ENCODE measurements around the gene CADPS2. TPM values are rescaled to one million over a fixed set of nuclear protein-coding genes. Genes with fewer than 3 reads are reported as not detected.

The CADPS2 gene
- total and polyA plus RNA-seq, 2 of the 4 experiments (the other 2 are of a cell fraction): 0.10 to 0.54 TPM

DNA sequence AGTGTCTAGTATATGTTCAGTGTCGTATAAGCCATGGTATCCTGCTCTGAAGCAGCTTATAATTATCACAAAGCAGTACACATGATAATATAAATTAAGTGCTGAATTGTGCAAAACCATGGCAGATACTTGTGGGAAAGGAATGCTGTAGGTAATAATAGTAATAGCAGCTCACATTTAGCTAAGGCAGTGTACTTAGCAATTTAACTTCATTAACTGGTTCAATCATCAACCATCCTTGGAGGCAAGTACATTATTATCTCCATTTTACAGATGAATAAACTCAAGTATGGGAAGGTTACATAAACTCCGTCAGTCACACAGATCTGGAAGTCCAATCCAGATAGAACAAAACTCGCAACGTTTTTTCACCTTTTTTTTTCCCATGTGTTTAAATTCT lies 161.9 kb downstream of the CADPS2 start:
- no peak overlapping the region for H3K4ac ChIP-seq (ENCODE audit: low read depth, low read length)
- no peak overlapping the region for H2AK9ac ChIP-seq (replicated peaks; ENCODE audit: low read depth, low read length, poor library complexity)
- POLR2A ChIA-PET (ENCODE audit: unreplicated experiment): no interaction called here
- H3K27ac ChIP-seq (ENCODE audit: insufficient read depth, low read length): no peak overlapping the region
- TF ChIP-seq FOS (IDR thresholded peaks at IDR 0.05; ENCODE audit: low read depth, low read length) (no peak), RFX5 (IDR thresholded peaks at IDR 0.05; ENCODE audit: low read depth, low read length) (no peak), NFE2L2 (IDR thresholded peaks at IDR 0.05; ENCODE audit: low read depth, low read length) (no peak), CEBPB (IDR thresholded peaks at IDR 0.05; ENCODE audit: low read depth, low read length) (no peak), MAZ (IDR thresholded peaks at IDR 0.05; ENCODE audit: borderline replicate concordance, low read depth, low read length) (no peak), SMC3 (IDR thresholded peaks at IDR 0.05; ENCODE audit: low read depth, low read length) (no peak), RAD21 (IDR thresholded peaks at IDR 0.05; ENCODE audit: low read length) (no peak), CHD1 (IDR thresholded peaks at IDR 0.05; ENCODE audit: low read depth, low read length) (no peak), MXI1 (IDR thresholded peaks at IDR 0.05; ENCODE audit: borderline replicate concordance, low read depth, low read length) (no peak)
- TF ChIP-seq, protein P1, sequence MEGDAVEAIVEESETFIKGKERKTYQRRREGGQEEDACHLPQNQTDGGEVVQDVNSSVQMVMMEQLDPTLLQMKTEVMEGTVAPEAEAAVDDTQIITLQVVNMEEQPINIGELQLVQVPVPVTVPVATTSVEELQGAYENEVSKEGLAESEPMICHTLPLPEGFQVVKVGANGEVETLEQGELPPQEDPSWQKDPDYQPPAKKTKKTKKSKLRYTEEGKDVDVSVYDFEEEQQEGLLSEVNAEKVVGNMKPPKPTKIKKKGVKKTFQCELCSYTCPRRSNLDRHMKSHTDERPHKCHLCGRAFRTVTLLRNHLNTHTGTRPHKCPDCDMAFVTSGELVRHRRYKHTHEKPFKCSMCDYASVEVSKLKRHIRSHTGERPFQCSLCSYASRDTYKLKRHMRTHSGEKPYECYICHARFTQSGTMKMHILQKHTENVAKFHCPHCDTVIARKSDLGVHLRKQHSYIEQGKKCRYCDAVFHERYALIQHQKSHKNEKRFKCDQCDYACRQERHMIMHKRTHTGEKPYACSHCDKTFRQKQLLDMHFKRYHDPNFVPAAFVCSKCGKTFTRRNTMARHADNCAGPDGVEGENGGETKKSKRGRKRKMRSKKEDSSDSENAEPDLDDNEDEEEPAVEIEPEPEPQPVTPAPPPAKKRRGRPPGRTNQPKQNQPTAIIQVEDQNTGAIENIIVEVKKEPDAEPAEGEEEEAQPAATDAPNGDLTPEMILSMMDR (conservative IDR thresholded peaks at IDR 0.05; ENCODE audit: low read depth, low read length): no peak
- TF ChIP-seq, protein P2, sequence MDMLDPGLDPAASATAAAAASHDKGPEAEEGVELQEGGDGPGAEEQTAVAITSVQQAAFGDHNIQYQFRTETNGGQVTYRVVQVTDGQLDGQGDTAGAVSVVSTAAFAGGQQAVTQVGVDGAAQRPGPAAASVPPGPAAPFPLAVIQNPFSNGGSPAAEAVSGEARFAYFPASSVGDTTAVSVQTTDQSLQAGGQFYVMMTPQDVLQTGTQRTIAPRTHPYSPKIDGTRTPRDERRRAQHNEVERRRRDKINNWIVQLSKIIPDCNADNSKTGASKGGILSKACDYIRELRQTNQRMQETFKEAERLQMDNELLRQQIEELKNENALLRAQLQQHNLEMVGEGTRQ (IDR thresholded peaks at IDR 0.05; ENCODE audit: low read depth, low read length): no peak
- H3K9ac ChIP-seq (ENCODE audit: low read depth, low read length): no peak overlapping the region
- no peak overlapping the region for H2BK15ac ChIP-seq (ENCODE audit: low read depth, low read length)
- DNase-seq (no peak), ATAC-seq (ENCODE audit: low read depth) (no peak)
- no TSS peak for BruUV-seq (replicated peaks)
- no peaks in the 10 kb centered on the region for H4K20me1 ChIP-seq (ENCODE audit: insufficient read depth, low read length)
- H2BK20ac ChIP-seq (ENCODE audit: low read depth, low read length): no peak overlapping the region
- no peaks in the 10 kb centered on the region for H3K27me3 ChIP-seq (ENCODE audit: control insufficient read depth, insufficient read depth, low read length)
- no peaks in the 10 kb centered on the region for H3K9me1 ChIP-seq (ENCODE audit: insufficient read depth, low read length)
- H3K4me3 ChIP-seq (ENCODE audit: insufficient read depth, low read depth, low read length): no peak overlapping the region
- H3K9me3 ChIP-seq (ENCODE audit: control insufficient read depth, insufficient read depth, low read length): no peaks in the 10 kb centered on the region; the same call in 1 of the 2 replicates
- H4K8ac ChIP-seq (ENCODE audit: low read depth in 2 of 2, low read length in 2 of 2): no peak overlapping the region
- H3K18ac ChIP-seq (ENCODE audit: low read depth, low read length): no peak overlapping the region
- H3K4me2 ChIP-seq (ENCODE audit: low read depth, low read length): no peak overlapping the region
- no peak overlapping the region for H3K23ac ChIP-seq (ENCODE audit: low read depth, low read length)
- H2BK120ac ChIP-seq (ENCODE audit: low read depth, low read length): no peak overlapping the region
- no peak overlapping the region for H2AK5ac ChIP-seq (ENCODE audit: low read depth, low read length)
- H3K14ac ChIP-seq (replicated peaks; ENCODE audit: low read depth, low read length): no peak overlapping the region
- in situ Hi-C loops (cut with MboI; ENCODE audit: low sequenced_read_pairs) (no loop called here), dilution Hi-C loops (cut with HindIII; ENCODE audit: low sequenced_read_pairs, unreplicated experiment) (no loop called here), intact Hi-C loops (cut with micrococcal nuclease) (no loop called here)
- H2BK5ac ChIP-seq (ENCODE audit: low read depth, low read length, poor library complexity, severe bottlenecking): no peak overlapping the region
- no peak overlapping the region for H2AFZ ChIP-seq (replicated peaks; ENCODE audit: low read length, poor library complexity)
- H3K4me1 ChIP-seq (ENCODE audit: control insufficient read depth, insufficient read depth, low read length): no peaks in the 10 kb centered on the region
- no peaks in the 10 kb centered on the region for H3K36me3 ChIP-seq (ENCODE audit: control insufficient read depth, insufficient read depth, low read length)
- WGBS, 2 experiments (ENCODE audit: extremely low coverage in 2 of 2, insufficient read length in 1 of 2): no CpG with 5 or more reads among the region's 4 CpGs
- CTCF ChIA-PET: no interaction called here
- H4K91ac ChIP-seq (ENCODE audit: insufficient read depth, low read depth, low read length): no peak overlapping the region
- no peak overlapping the region for H4K5ac ChIP-seq (ENCODE audit: low read depth, low read length)
- H3K56ac ChIP-seq (ENCODE audit: extremely low read depth, insufficient read depth, low read length): no peak overlapping the region
- no peaks in the 10 kb centered on the region for H3K79me1 ChIP-seq (ENCODE audit: low read depth in 1 of 2, low read length in 2 of 2)
